ENCODE data around the gene RASSF6. TPM values are rescaled to one million over a fixed set of nuclear protein-coding genes. Genes with fewer than 3 reads are reported as not detected.
"Not testable (repeated sequence)": the region's sequence is repeated elsewhere in the genome, so short reads cannot be mapped to it uniquely, and the experiment has no call there.

The RASSF6 gene
- total RNA-seq, 1 donor from 2014 or later = 41.7 TPM

- DNase-seq (ENCODE audit: low spot score) = no peak
Observed at GRCh38 chr4:73612032-73612431, 8.2 kb downstream of the RASSF6 start.

- no peak for DNase-seq (ENCODE audit: low spot score)
Observed at GRCh38 chr4:73609706-73610105, 10.5 kb downstream of the RASSF6 start.

GRCh38 chr4:73608689-73609594 is 11.3 kb downstream of the RASSF6 start:
- DNase-seq (ENCODE audit: low spot score) = no peak

- DNase-seq (ENCODE audit: low spot score) = no peak
Observed at GRCh38 chr4:73607375-73608033, 12.7 kb downstream of the RASSF6 start.

- DNase-seq (ENCODE audit: low spot score) = no peak
Observed at GRCh38 chr4:73606465-73606974, 13.7 kb downstream of the RASSF6 start.

- DNase-seq (ENCODE audit: low spot score) = no peak
Observed at GRCh38 chr4:73603854-73604584, 16.2 kb downstream of the RASSF6 start.

GRCh38 chr4:73603271-73603710 is 16.9 kb downstream of the RASSF6 start:
- no peak for DNase-seq (ENCODE audit: low spot score)

- no peak for DNase-seq (ENCODE audit: low spot score)
Observed at GRCh38 chr4:73600954-73601353, 19.3 kb downstream of the RASSF6 start.

- no peak for DNase-seq (ENCODE audit: low spot score)
Observed at GRCh38 chr4:73599182-73599581, 21.1 kb downstream of the RASSF6 start.

GRCh38 chr4:73597594-73597993 is 22.6 kb downstream of the RASSF6 start:
- DNase-seq (ENCODE audit: low spot score) = no peak

GRCh38 chr4:73597183-73597582 is 23.1 kb downstream of the RASSF6 start:
- DNase-seq (ENCODE audit: low spot score) = not testable (repeated sequence)

- DNase-seq (ENCODE audit: low spot score) = no peak
Observed at GRCh38 chr4:73596001-73596400, 24.2 kb downstream of the RASSF6 start.

- no peak for DNase-seq (ENCODE audit: low spot score)
Observed at GRCh38 chr4:73593631-73594241, 26.5 kb downstream of the RASSF6 start.

- no peak for DNase-seq (ENCODE audit: low spot score)
Observed at GRCh38 chr4:73589887-73590801, 30.1 kb downstream of the RASSF6 start.

GRCh38 chr4:73589261-73589847 is 30.9 kb downstream of the RASSF6 start:
- no peak for DNase-seq (ENCODE audit: low spot score)

GRCh38 chr4:73588613-73589012 is 31.6 kb downstream of the RASSF6 start:
- DNase-seq (ENCODE audit: low spot score) = no peak

- no peak for DNase-seq (ENCODE audit: low spot score)
Observed at GRCh38 chr4:73586666-73587065, 33.6 kb downstream of the RASSF6 start.

- no peak for DNase-seq (ENCODE audit: low spot score)
Observed at GRCh38 chr4:73586040-73586439, 34.2 kb downstream of the RASSF6 start.

- no peak for DNase-seq (ENCODE audit: low spot score)
Observed at GRCh38 chr4:73585345-73585744, 34.9 kb downstream of the RASSF6 start.

GRCh38 chr4:73583666-73584065 is 36.6 kb downstream of the RASSF6 start:
- no peak for DNase-seq (ENCODE audit: low spot score)

All from ureter (tissue), 1 donor.